Pancreas (tissue), 10 donors: ENCODE results near the gene RNF8. TPM values are rescaled to one million over a fixed set of nuclear protein-coding genes. Genes with fewer than 3 reads are reported as not detected.
A peak's percentile ranks its signal among the peaks of the same experiment; 100 is the strongest.

Experiments
- ATAC-seq, 4 donors: fragments of 200-7000 bp; cut with Tn5 transposase; one replicate each; pipeline versions ENCODE4 v1.8.0 to v1.9.1; 2020; ENCODE audit warnings: mild to moderate bottlenecking in 4 of 4, moderate library complexity in 4 of 4
- DNase-seq, 6 donors: peaks; one replicate each; pipeline ENCODE4 v3.0.0-alpha.2; 2020
- FAIRE-seq: peaks from 2 replicates; lab custom pipeline; 2012; peaks lifted over from hg19 to GRCh38; lab: Jason Lieb, UNC
- H3K27ac ChIP-seq, 4 donors: fragments of 200-600 bp; sonication (generic); 1 replicate in 3 of 4; 2 replicates in 1 of 4; pipeline versions ENCODE4 v1.5.0 to v1.8.0; 2020
- H3K27me3 ChIP-seq, 4 donors: fragments of 200-600 bp; one replicate each; pipeline ENCODE4 v1.8.0; 2021
- H3K36me3 ChIP-seq, 3 donors: fragments of 200-600 bp; sonication (generic) in 1 of 3; one replicate each; pipeline versions ENCODE4 v1.5.0 to v1.8.0; 2020 to 2021
- H3K4me1 ChIP-seq, 3 donors: fragments of 200-600 bp; one replicate each; pipeline ENCODE4 v1.8.0; 2021
- H3K4me3 ChIP-seq, 4 donors: fragments of 200-600 bp; sonication (generic) in 2 of 4; one replicate each; pipeline versions ENCODE4 v1.5.0 to v1.8.0; 2020 to 2021
- H3K9me3 ChIP-seq, 4 donors: fragments of 200-600 bp; one replicate each; pipeline ENCODE4 v1.8.0; 2021
- CTCF ChIP-seq, 4 donors: fragments of 200-600 bp; sonication (generic) in 3 of 4; IDR thresholded peaks; one replicate each; pipeline versions ENCODE4 v1.5.0 to v1.8.0; 2021; ENCODE audit warnings: antibody characterized with exemption in 4 of 4
- WGBS, 2 donors: extraction: QIAGEN DNeasy Blood & Tissue Kit; methylation state at CpG; one replicate each; pipeline ENCODE4 v1.1.7; 2013; 5-methylcytosine and 5-hydroxymethylcytosine counted together
- intact Hi-C, 3 donors: fragments of 100-400 bp; cut with DNase I; formaldehyde crosslinking; loops; one replicate each; pipeline versions ENCODE4 v1.11.1 to v1.14.2; 2022
- polyA plus RNA-seq, 2 donors: library from polyadenylated mRNA; stranded (reverse); fragments of 200-250 nt; gene quantifications; one replicate each; pipeline ENCODE4 v1.2.3, GENCODE V29; 2013
- total RNA-seq, 6 donors: library from RNA; stranded (reverse); fragmentation: NEBNext Ultra II Directional in 4 of 6; extraction: Animal tissue kit (Norgen Biotek cat#: 25700) in 4 of 6; gene quantifications; one replicate each; pipeline versions ENCODE4 v1.2.1 to v1.2.4, GENCODE V29; 2021 to 2023
- donor health status: healthy with polysubstance abuse.
- donor health status: DM: no; HTN: no; CAD: no; lungs with moderate emphysema.
- donor health status: DM: no; HTN: no; CAD: no.
- donor health status: control.
- donor health status: control.
- donor health status: Bipolar disorder and iron deficiency.
- donor health status: DM: yes; HTN: yes; CAD: no.
- donor health status: DM: no; HTN: no; CAD: no.
- donor health status: DM: no; HTN: no; CAD: no.
- donor health status: DM: yes; HTN: yes; CAD: no.

Gene RNF8
- total and polyA plus RNA-seq, 8 donors, result 3.9 to 8.5 (median 5.9) TPM

- intact Hi-C loops, result no loop called here
- ATAC-seq (no peak), DNase-seq (no peak), FAIRE-seq (no peak)
- no peak for TF ChIP-seq CTCF (IDR thresholded peaks at IDR 0.05)
- H3K9me3 ChIP-seq, result no peaks in the 10 kb centered on the region
- no peak overlapping the region for H3K27ac ChIP-seq
- peaks cover 0 to 3% (median 0%) of the 10 kb centered on the region in 3 donors for H3K36me3 ChIP-seq
- WGBS, 2 donors, result 94 to 100% methylated on average over 1 of the region's 1 CpG
- H3K4me3 ChIP-seq, result no peak overlapping the region
- H3K4me1 ChIP-seq, result no peaks in the 10 kb centered on the region
- no peaks in the 10 kb centered on the region for H3K27me3 ChIP-seq
Observed at GRCh38 chr6:37382994-37383765, 29.4 kb downstream of the RNF8 start.

GRCh38 chr6:37388578-37388977 is 34.8 kb downstream of the RNF8 start:
- intact Hi-C loops, result no loop called here
- DNase-seq (no peak), ATAC-seq (no peak), FAIRE-seq (no peak)
- Histone ChIP-seq H3K27me3 (no peaks in the 10 kb centered on the region), H3K27ac (no peak overlapping the region), H3K9me3 (no peaks in the 10 kb centered on the region), H3K36me3 (peaks cover 0 to 20% (median 3%) of the 10 kb centered on the region in 3 donors), H3K4me1 (no peaks in the 10 kb centered on the region), H3K4me3 (no peak overlapping the region)
- TF ChIP-seq CTCF (IDR thresholded peaks at IDR 0.05), result no peak

- peaks cover 0 to 17% (median 3%) of the 10 kb centered on the region in 3 donors for H3K36me3 ChIP-seq
- WGBS, 2 donors, result 96% methylated on average over 3 of the region's 3 CpGs
- H3K4me1 ChIP-seq, result no peaks in the 10 kb centered on the region
- H3K4me3 ChIP-seq, result no peak overlapping the region
- TF ChIP-seq CTCF (IDR thresholded peaks at IDR 0.05), result no peak
- H3K9me3 ChIP-seq, result no peaks in the 10 kb centered on the region
- no peaks in the 10 kb centered on the region for H3K27me3 ChIP-seq
- FAIRE-seq (no peak), DNase-seq (no peak), ATAC-seq (no peak)
- H3K27ac ChIP-seq, result no peak overlapping the region
- intact Hi-C loops, result no loop called here
Observed at GRCh38 chr6:37389857-37390256, 36.1 kb downstream of the RNF8 start.

GRCh38 chr6:37391120-37391519 is 37.3 kb downstream of the RNF8 start:
- no peaks in the 10 kb centered on the region for H3K9me3 ChIP-seq
- FAIRE-seq, result no peak
- H3K36me3 ChIP-seq, result peaks cover 0 to 17% (median 3%) of the 10 kb centered on the region in 3 donors
- H3K27ac ChIP-seq, result no peak overlapping the region
- H3K4me1 ChIP-seq, result no peaks in the 10 kb centered on the region
- 45 to 72% methylated on average over 2 of the region's 2 CpGs for WGBS, 2 donors
- no peak overlapping the region for H3K4me3 ChIP-seq
- intact Hi-C loops, result no loop called here
- H3K27me3 ChIP-seq, result no peaks in the 10 kb centered on the region
- TF ChIP-seq CTCF (IDR thresholded peaks at IDR 0.05), result no peak
- peak in 2 of 4 donors; percentile 15 to 37 for ATAC-seq
- no peak for DNase-seq

- H3K36me3 ChIP-seq, result peaks cover 0 to 17% (median 3%) of the 10 kb centered on the region in 3 donors
- no peaks in the 10 kb centered on the region for H3K9me3 ChIP-seq
- no peaks in the 10 kb centered on the region for H3K4me1 ChIP-seq
- intact Hi-C loops, result no loop called here
- ATAC-seq, result no peak
- H3K27me3 ChIP-seq, result no peaks in the 10 kb centered on the region
- FAIRE-seq, result no peak
- H3K4me3 ChIP-seq, result no peak overlapping the region
- no peak for DNase-seq
- H3K27ac ChIP-seq, result no peak overlapping the region
- TF ChIP-seq CTCF (IDR thresholded peaks at IDR 0.05), result no peak
- WGBS, 2 donors, result 95 to 100% methylated on average over 1 of the region's 1 CpG
Observed at GRCh38 chr6:37392821-37393220, 39.0 kb downstream of the RNF8 start.
